HEK293 (cell line): ENCODE results near the gene BACH1.
A peak's percentile ranks its signal among the peaks of the same experiment; 100 is the strongest.

Experiments
- CTCF ChIA-PET: fragments of 350-600 bp; formaldehyde crosslinking; extraction: SDS; loops from one replicate; lab custom pipeline; 2021; ENCODE audit warnings: antibody characterized with exemption; lab: Yijun Ruan, JAX
- POLR2A ChIA-PET: fragments of 300-600 bp; formaldehyde crosslinking; extraction: SDS; loops from one replicate; lab custom pipeline; 2020; ENCODE audit warnings: antibody characterized with exemption, inconsistent platforms; lab: Yijun Ruan, JAX
- H3K27ac ChIP-seq: fragments of 200-500 bp; sonication (Bioruptor generic); 2 replicates; pipeline ENCODE4 v1.5.1; 2014; ENCODE audit warnings: low read depth, low read length, control low read depth, inconsistent platforms; ENCODE audit errors: extremely low read depth
- H3K36me3 ChIP-seq, 2 experiments: fragments of 200-500 bp in 1 of 2; sonication (Bioruptor generic) in 1 of 2; 1 replicate in 1 of 2; 2 replicates in 1 of 2; pipeline ENCODE4 v1.5.1; 2014 to 2017; ENCODE audit warnings: inconsistent platforms in 2 of 2, low read length in 2 of 2; ENCODE audit not compliant: control insufficient read depth in 2 of 2, insufficient read depth in 1 of 2
- H3K4me1 ChIP-seq: fragments of 200-500 bp; sonication (Bioruptor generic); 2 replicates; pipeline ENCODE4 v1.5.1; 2014; ENCODE audit warnings: mild to moderate bottlenecking, low read length, inconsistent platforms; ENCODE audit not compliant: control insufficient read depth, insufficient read depth
- H3K4me3 ChIP-seq: 2 replicates; pipeline ENCODE4 v1.5.1; 2011; ENCODE audit warnings: low read depth, mild to moderate bottlenecking, control low read depth, low read length, moderate library complexity
- H3K9me3 ChIP-seq: fragments of 200-500 bp; sonication (Bioruptor generic); 2 replicates; pipeline ENCODE4 v1.5.1; 2014; ENCODE audit warnings: low read depth, low read length, inconsistent platforms; ENCODE audit not compliant: control insufficient read depth, insufficient read depth
- EGR2 ChIP-seq: fragments of 450-650 bp; formaldehyde crosslinking; IDR thresholded peaks from 2 replicates; pipeline ENCODE4 v1.5.1; 2016; ENCODE audit warnings: low read depth, missing biosample characterization, missing genetic modification characterization
- HOXD13 ChIP-seq: sonication (generic); formaldehyde crosslinking; IDR thresholded peaks from 2 replicates; pipeline ENCODE4 v1.8.0; 2022; ENCODE audit warnings: missing genetic modification reagents, borderline replicate concordance
- KLF17 ChIP-seq: fragments of 450-650 bp; formaldehyde crosslinking; IDR thresholded peaks from 2 replicates; pipeline ENCODE4 v1.5.1; 2016; ENCODE audit warnings: missing biosample characterization, missing genetic modification characterization
- KLF7 ChIP-seq: fragments of 450-650 bp; formaldehyde crosslinking; IDR thresholded peaks from 2 replicates; pipeline ENCODE4 v1.5.1; 2016; ENCODE audit warnings: missing biosample characterization, missing genetic modification characterization, borderline replicate concordance
- KLF8 ChIP-seq: fragments of 450-650 bp; formaldehyde crosslinking; IDR thresholded peaks from 2 replicates; pipeline ENCODE4 v1.5.1; 2016; ENCODE audit warnings: missing biosample characterization, missing genetic modification characterization
- OSR2 ChIP-seq: fragments of 450-650 bp; formaldehyde crosslinking; IDR thresholded peaks from 2 replicates; pipeline ENCODE4 v1.5.1; 2016; ENCODE audit warnings: missing biosample characterization, missing genetic modification characterization
- PRDM6 ChIP-seq: fragments of 450-650 bp; formaldehyde crosslinking; IDR thresholded peaks from 2 replicates; pipeline ENCODE4 v1.5.1; 2017; ENCODE audit warnings: missing biosample characterization, missing genetic modification characterization
- SP7 ChIP-seq: fragments of 450-650 bp; formaldehyde crosslinking; IDR thresholded peaks from 2 replicates; pipeline ENCODE4 v1.5.1; 2016; ENCODE audit warnings: missing biosample characterization, missing genetic modification characterization
- ZFHX2 ChIP-seq: fragments of 450-650 bp; formaldehyde crosslinking; conservative IDR thresholded peaks from 2 replicates; pipeline ENCODE4 v1.5.1; 2016; ENCODE audit warnings: missing biosample characterization, missing genetic modification characterization
- ZNF132 ChIP-seq: fragments of 450-650 bp; formaldehyde crosslinking; IDR thresholded peaks from 2 replicates; pipeline ENCODE4 v1.5.1; 2017; ENCODE audit warnings: missing biosample characterization, missing genetic modification characterization, borderline replicate concordance
- ZNF140 ChIP-seq: fragments of 450-650 bp; formaldehyde crosslinking; IDR thresholded peaks from 2 replicates; pipeline ENCODE4 v1.5.1; 2016; ENCODE audit warnings: missing biosample characterization, missing genetic modification characterization
- ZNF214 ChIP-seq: fragments of 450-650 bp; formaldehyde crosslinking; IDR thresholded peaks from 2 replicates; pipeline ENCODE4 v1.5.1; 2017; ENCODE audit warnings: missing biosample characterization, mild to moderate bottlenecking, missing genetic modification characterization, borderline replicate concordance
- ZNF280D ChIP-seq: fragments of 450-650 bp; formaldehyde crosslinking; IDR thresholded peaks from 2 replicates; pipeline ENCODE4 v1.5.1; 2016; ENCODE audit warnings: missing biosample characterization, missing genetic modification characterization
- ZNF324 ChIP-seq: fragments of 450-650 bp; formaldehyde crosslinking; IDR thresholded peaks from 2 replicates; pipeline ENCODE4 v1.5.1; 2016; ENCODE audit warnings: missing biosample characterization, missing genetic modification characterization
- ZNF433 ChIP-seq: fragments of 450-650 bp; formaldehyde crosslinking; IDR thresholded peaks from 2 replicates; pipeline ENCODE4 v1.5.1; 2016; ENCODE audit warnings: missing biosample characterization, missing genetic modification characterization, low read depth
- ZNF518A ChIP-seq: fragments of 450-650 bp; formaldehyde crosslinking; conservative IDR thresholded peaks from 2 replicates; pipeline ENCODE4 v1.5.1; 2016; ENCODE audit warnings: low read depth, missing biosample characterization, missing genetic modification characterization
- ZNF585B ChIP-seq: fragments of 450-650 bp; formaldehyde crosslinking; IDR thresholded peaks from 2 replicates; pipeline ENCODE4 v1.5.1; 2016; ENCODE audit warnings: missing biosample characterization, missing genetic modification characterization
- ZNF600 ChIP-seq: fragments of 450-650 bp; formaldehyde crosslinking; IDR thresholded peaks from 2 replicates; pipeline ENCODE4 v1.5.1; 2016; ENCODE audit warnings: missing biosample characterization, missing genetic modification characterization
- ZNF626 ChIP-seq: fragments of 450-650 bp; sonication (Bioruptor Pico); formaldehyde crosslinking; IDR thresholded peaks from 2 replicates; pipeline ENCODE4 v1.5.1; 2018; ENCODE audit warnings: missing biosample characterization, missing genetic modification characterization, inconsistent platforms
- ZNF664 ChIP-seq: fragments of 450-650 bp; formaldehyde crosslinking; IDR thresholded peaks from 2 replicates; pipeline ENCODE4 v1.5.1; 2016; ENCODE audit warnings: missing biosample characterization, missing genetic modification characterization
- ZSCAN5A ChIP-seq: fragments of 450-650 bp; formaldehyde crosslinking; IDR thresholded peaks from 2 replicates; pipeline ENCODE4 v1.5.1; 2016; ENCODE audit warnings: missing biosample characterization, missing genetic modification characterization

Gene BACH1

GRCh38 chr21:29301691-29302090 is 3.0 kb downstream of the BACH1 start:
- peaks cover 18% of the 10 kb centered on the region for H3K4me1 ChIP-seq
- no peaks in the 10 kb centered on the region for H3K9me3 ChIP-seq
- ChIA-PET POLR2A (interaction anchor here (0.5 to 1.0 kb wide), 2 partner anchors 70 to 215 kb away, joined by 3 to 4 read pairs; no protein-coding TSS in a partner anchor), CTCF (interaction anchor here (1.2 to 2.2 kb wide), 4 partner anchors 47 to 137 kb away, joined by 3 to 14 read pairs (median 6); no protein-coding TSS in a partner anchor)
- H3K36me3 ChIP-seq = no peaks in the 10 kb centered on the region
- TF ChIP-seq ZNF664 (tag by site-specific recombination) (no peak), ZNF585B (no peak), KLF17 (tag by site-specific recombination) (no peak), PRDM6 (tag by site-specific recombination) (peak; percentile 34; the same call in 1 of the 2 replicates), ZNF626 (tag by site-specific recombination) (no peak), ZNF433 (tag by site-specific recombination) (no peak), EGR2 (tag by site-specific recombination) (peak; percentile 73; the same call in 1 of the 2 replicates), ZFHX2 (tag by site-specific recombination) (peak; percentile 67), SP7 (tag by site-specific recombination) (0 out of 2 replicates have a peak, but pooled peaks have one; percentile 12)
- H3K4me3 ChIP-seq = no peak overlapping the region
- no peak overlapping the region for H3K27ac ChIP-seq

GRCh38 chr21:29302359-29302875 is 3.7 kb downstream of the BACH1 start:
- TF ChIP-seq ZNF518A (tag by site-specific recombination) (no peak), KLF7 (tag by site-specific recombination) (no peak), HOXD13 (CRISPR knock-in tag) (no peak), ZNF600 (peak; percentile 54; the same call in 1 of the 2 replicates), ZNF324 (no peak), KLF8 (tag by site-specific recombination) (no peak), ZNF132 (tag by site-specific recombination) (no peak), OSR2 (tag by site-specific recombination) (peak; percentile 67; the same call in 1 of the 2 replicates), ZNF214 (tag by site-specific recombination) (no peak), ZNF140 (tag by site-specific recombination) (no peak; the same call in 1 of the 2 replicates), ZNF280D (tag by site-specific recombination) (no peak), ZSCAN5A (tag by site-specific recombination) (no peak)
- TF ChIP-seq, all 188 proteins: peak for 2
- ChIA-PET CTCF (interaction anchor here (1.2 to 2.2 kb wide), 3 partner anchors 46 to 138 kb away, joined by 3 to 14 read pairs (median 7); no protein-coding TSS in a partner anchor), POLR2A (interaction anchor here (0.5 kb wide), 1 partner anchor 215 kb away, joined by 4 read pairs; no protein-coding TSS in a partner anchor)
- Histone ChIP-seq H3K4me3 (no peak overlapping the region), H3K4me1 (peaks cover 23% of the 10 kb centered on the region), H3K27ac (no peak overlapping the region), H3K9me3 (no peaks in the 10 kb centered on the region), H3K36me3 (no peaks in the 10 kb centered on the region)
